GM23338 (cell line): Measurements from ENCODE around the gene NEMP2.

Experiments
- EZH2 ChIP-seq: fragments of 200-600 bp; sonication (generic); IDR thresholded peaks from one replicate; pipeline ENCODE4 v1.8.0; 2017; ENCODE audit warnings: antibody characterized with exemption, mild to moderate bottlenecking, low read depth; ENCODE audit not compliant: unreplicated experiment
- EZH2phosphoT487 ChIP-seq: fragments of 200-600 bp; sonication (generic); IDR thresholded peaks from one replicate; pipeline ENCODE4 v1.8.1; 2018; ENCODE audit warnings: antibody characterized with exemption; ENCODE audit not compliant: unreplicated experiment
- JUNB ChIP-seq: IDR thresholded peaks from one replicate; pipeline ENCODE4 v1.6.1; 2016; ENCODE audit warnings: antibody characterized with exemption; ENCODE audit not compliant: unreplicated experiment
- POLR2AphosphoS5 ChIP-seq: IDR thresholded peaks from 2 replicates; pipeline ENCODE4 v1.6.1; 2016; ENCODE audit warnings: antibody characterized with exemption, low read depth
- TF ChIP-seq, protein P1 (sequence below), 2 experiments: fragments of 200-600 bp in 1 of 2; sonication (generic) in 1 of 2; conservative IDR thresholded peaks; 2 replicates each; pipeline versions ENCODE4 v1.5.1 to v1.6.1; 2016 to 2017; ENCODE audit warnings: antibody characterized with exemption in 2 of 2, low read depth in 2 of 2, mild to moderate bottlenecking in 2 of 2, moderate library complexity in 1 of 2
- TF ChIP-seq, protein P2 (sequence below): fragments of 250-450 bp; sonication (Bioruptor Pico); IDR thresholded peaks from 2 replicates; pipeline ENCODE4 v1.5.0; 2020; ENCODE audit warnings: mild to moderate bottlenecking, moderate library complexity

DNA sequence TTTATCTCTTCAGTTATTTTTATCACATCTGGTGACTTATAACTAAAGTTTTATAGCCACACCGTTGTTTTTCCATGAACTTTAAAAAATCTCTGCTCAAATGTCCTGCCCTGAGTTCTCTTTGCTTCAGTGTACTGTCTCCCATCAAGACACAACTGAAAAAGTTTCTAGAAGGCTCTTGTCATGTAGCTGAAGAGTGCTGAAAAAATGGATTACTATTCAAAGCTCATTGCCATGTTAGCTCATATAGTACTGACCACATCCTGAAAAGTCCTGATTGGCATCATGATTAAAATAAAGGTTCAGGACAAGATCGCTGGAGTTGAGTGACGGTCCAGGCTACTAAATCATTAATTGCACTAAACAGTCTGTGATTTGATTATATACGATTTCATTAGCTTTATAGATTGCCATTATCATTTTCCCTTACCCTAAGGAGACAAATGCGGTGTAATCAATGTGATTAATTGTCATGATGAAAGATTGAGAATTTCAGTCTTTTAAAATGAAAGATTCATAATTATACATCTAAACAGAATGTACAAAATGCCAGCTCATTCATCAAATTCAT lies 64.2 kb downstream of the NEMP2 start:
- TF ChIP-seq JUNB = no peak
- TF ChIP-seq, protein P1, sequence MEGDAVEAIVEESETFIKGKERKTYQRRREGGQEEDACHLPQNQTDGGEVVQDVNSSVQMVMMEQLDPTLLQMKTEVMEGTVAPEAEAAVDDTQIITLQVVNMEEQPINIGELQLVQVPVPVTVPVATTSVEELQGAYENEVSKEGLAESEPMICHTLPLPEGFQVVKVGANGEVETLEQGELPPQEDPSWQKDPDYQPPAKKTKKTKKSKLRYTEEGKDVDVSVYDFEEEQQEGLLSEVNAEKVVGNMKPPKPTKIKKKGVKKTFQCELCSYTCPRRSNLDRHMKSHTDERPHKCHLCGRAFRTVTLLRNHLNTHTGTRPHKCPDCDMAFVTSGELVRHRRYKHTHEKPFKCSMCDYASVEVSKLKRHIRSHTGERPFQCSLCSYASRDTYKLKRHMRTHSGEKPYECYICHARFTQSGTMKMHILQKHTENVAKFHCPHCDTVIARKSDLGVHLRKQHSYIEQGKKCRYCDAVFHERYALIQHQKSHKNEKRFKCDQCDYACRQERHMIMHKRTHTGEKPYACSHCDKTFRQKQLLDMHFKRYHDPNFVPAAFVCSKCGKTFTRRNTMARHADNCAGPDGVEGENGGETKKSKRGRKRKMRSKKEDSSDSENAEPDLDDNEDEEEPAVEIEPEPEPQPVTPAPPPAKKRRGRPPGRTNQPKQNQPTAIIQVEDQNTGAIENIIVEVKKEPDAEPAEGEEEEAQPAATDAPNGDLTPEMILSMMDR (conservative IDR thresholded peaks at IDR 0.05; ENCODE audit: low read depth in 2 of 2) = no peak
- TF ChIP-seq EZH2 = no peak
- no peak for TF ChIP-seq POLR2AphosphoS5
- TF ChIP-seq, protein P2, sequence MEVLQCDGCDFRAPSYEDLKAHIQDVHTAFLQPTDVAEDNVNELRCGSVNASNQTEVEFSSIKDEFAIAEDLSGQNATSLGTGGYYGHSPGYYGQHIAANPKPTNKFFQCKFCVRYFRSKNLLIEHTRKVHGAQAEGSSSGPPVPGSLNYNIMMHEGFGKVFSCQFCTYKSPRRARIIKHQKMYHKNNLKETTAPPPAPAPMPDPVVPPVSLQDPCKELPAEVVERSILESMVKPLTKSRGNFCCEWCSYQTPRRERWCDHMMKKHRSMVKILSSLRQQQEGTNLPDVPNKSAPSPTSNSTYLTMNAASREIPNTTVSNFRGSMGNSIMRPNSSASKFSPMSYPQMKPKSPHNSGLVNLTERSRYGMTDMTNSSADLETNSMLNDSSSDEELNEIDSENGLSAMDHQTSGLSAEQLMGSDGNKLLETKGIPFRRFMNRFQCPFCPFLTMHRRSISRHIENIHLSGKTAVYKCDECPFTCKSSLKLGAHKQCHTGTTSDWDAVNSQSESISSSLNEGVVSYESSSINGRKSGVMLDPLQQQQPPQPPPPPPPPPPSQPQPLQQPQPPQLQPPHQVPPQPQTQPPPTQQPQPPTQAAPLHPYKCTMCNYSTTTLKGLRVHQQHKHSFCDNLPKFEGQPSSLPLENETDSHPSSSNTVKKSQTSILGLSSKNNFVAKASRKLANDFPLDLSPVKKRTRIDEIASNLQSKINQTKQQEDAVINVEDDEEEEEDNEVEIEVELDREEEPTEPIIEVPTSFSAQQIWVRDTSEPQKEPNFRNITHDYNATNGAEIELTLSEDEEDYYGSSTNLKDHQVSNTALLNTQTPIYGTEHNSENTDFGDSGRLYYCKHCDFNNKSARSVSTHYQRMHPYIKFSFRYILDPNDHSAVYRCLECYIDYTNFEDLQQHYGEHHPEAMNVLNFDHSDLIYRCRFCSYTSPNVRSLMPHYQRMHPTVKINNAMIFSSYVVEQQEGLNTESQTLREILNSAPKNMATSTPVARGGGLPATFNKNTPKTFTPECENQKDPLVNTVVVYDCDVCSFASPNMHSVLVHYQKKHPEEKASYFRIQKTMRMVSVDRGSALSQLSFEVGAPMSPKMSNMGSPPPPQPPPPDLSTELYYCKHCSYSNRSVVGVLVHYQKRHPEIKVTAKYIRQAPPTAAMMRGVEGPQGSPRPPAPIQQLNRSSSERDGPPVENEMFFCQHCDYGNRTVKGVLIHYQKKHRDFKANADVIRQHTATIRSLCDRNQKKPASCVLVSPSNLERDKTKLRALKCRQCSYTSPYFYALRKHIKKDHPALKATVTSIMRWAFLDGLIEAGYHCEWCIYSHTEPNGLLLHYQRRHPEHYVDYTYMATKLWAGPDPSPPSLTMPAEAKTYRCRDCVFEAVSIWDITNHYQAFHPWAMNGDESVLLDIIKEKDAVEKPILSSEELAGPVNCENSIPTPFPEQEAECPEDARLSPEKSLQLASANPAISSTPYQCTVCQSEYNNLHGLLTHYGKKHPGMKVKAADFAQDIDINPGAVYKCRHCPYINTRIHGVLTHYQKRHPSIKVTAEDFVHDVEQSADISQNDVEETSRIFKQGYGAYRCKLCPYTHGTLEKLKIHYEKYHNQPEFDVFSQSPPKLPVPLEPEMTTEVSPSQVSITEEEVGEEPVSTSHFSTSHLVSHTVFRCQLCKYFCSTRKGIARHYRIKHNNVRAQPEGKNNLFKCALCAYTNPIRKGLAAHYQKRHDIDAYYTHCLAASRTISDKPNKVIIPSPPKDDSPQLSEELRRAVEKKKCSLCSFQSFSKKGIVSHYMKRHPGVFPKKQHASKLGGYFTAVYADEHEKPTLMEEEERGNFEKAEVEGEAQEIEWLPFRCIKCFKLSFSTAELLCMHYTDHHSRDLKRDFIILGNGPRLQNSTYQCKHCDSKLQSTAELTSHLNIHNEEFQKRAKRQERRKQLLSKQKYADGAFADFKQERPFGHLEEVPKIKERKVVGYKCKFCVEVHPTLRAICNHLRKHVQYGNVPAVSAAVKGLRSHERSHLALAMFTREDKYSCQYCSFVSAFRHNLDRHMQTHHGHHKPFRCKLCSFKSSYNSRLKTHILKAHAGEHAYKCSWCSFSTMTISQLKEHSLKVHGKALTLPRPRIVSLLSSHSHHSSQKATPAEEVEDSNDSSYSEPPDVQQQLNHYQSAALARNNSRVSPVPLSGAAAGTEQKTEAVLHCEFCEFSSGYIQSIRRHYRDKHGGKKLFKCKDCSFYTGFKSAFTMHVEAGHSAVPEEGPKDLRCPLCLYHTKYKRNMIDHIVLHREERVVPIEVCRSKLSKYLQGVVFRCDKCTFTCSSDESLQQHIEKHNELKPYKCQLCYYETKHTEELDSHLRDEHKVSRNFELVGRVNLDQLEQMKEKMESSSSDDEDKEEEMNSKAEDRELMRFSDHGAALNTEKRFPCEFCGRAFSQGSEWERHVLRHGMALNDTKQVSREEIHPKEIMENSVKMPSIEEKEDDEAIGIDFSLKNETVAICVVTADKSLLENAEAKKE = no peak
- no peak for TF ChIP-seq EZH2phosphoT487
